PC-3 (cell line): ENCODE data around the gene ERP27. TPM values are rescaled to one million over a fixed set of nuclear protein-coding genes. Genes with fewer than 3 reads are reported as not detected.

Experiments
- ATAC-seq: fragments of 200-7000 bp; cut with Tn5 transposase; 2 replicates; pipeline ENCODE4 v1.9.1; 2020; ENCODE audit warnings: mild to moderate bottlenecking, moderate library complexity
- BruUV-seq: library from RNA; stranded (reverse); fragments of 400-500 nt; replicated peaks from 2 replicates; lab custom pipeline; 2021; lab: Mats Ljungman, UMichigan
- CTCF ChIA-PET: fragments of 300-600 bp; sonication (Branson Sonifier 250); formaldehyde crosslinking; loops from one replicate; lab custom pipeline; 2022; ENCODE audit warnings: antibody characterized with exemption; lab: Charles Lee
- POLR2A ChIA-PET: fragments of 300-600 bp; sonication (Branson Sonifier 250); formaldehyde crosslinking; loops from one replicate; lab custom pipeline; 2022; ENCODE audit warnings: antibody characterized with exemption; ENCODE audit not compliant: unreplicated experiment; lab: Charles Lee
- DNase-seq: peaks from one replicate; pipeline ENCODE4 v3.0.0-alpha.2; 2015
- H2AFZ ChIP-seq: fragments of 300-600 bp; sonication (generic); 2 replicates; pipeline ENCODE4 v1.6.0; 2016; ENCODE audit warnings: antibody characterized with exemption, low read length
- H3F3A ChIP-seq: fragments of 300-600 bp; sonication (generic); one replicate; pipeline ENCODE4 v1.6.0; 2017; ENCODE audit warnings: antibody characterized with exemption, low read length, control low read depth, mild to moderate bottlenecking; ENCODE audit not compliant: unreplicated experiment
- H3K27ac ChIP-seq: fragments of 300-600 bp; sonication (generic); 2 replicates; pipeline ENCODE4 v1.5.1; 2016; ENCODE audit warnings: mild to moderate bottlenecking, low read length
- H3K27me3 ChIP-seq: fragments of 300-600 bp; sonication (generic); 2 replicates; pipeline ENCODE4 v1.6.1; 2016; ENCODE audit warnings: low read length, mixed read lengths
- H3K36me3 ChIP-seq: fragments of 300-600 bp; sonication (generic); 2 replicates; pipeline ENCODE4 v1.6.1; 2016; ENCODE audit warnings: low read depth, mixed run types, low read length, mixed read lengths
- H3K4me1 ChIP-seq: fragments of 300-600 bp; sonication (generic); 2 replicates; pipeline ENCODE4 v1.5.1; 2016; ENCODE audit warnings: low read length; ENCODE audit not compliant: insufficient read depth
- H3K4me2 ChIP-seq: fragments of 300-600 bp; sonication (generic); 2 replicates; pipeline ENCODE4 v1.6.0; 2016; ENCODE audit warnings: low read length
- H3K4me3 ChIP-seq: fragments of 300-600 bp; sonication (generic); 2 replicates; pipeline ENCODE4 v1.5.1; 2016; ENCODE audit warnings: mild to moderate bottlenecking, low read length, mixed read lengths
- H3K79me2 ChIP-seq: fragments of 300-600 bp; sonication (generic); 2 replicates; pipeline ENCODE4 v1.6.1; 2017; ENCODE audit warnings: low read length, mixed read lengths
- H3K9ac ChIP-seq: fragments of 300-600 bp; sonication (generic); 2 replicates; pipeline ENCODE4 v1.6.0; 2016; ENCODE audit warnings: mild to moderate bottlenecking, low read length
- H3K9me2 ChIP-seq: fragments of 300-600 bp; sonication (generic); replicated peaks from 2 replicates; pipeline ENCODE4 v1.6.1; 2016; ENCODE audit warnings: mixed run types, low read length, mixed read lengths
- H3K9me3 ChIP-seq: fragments of 300-600 bp; sonication (generic); 2 replicates; pipeline ENCODE4 v1.6.1; 2016; ENCODE audit warnings: low read length, mixed read lengths
- H4K20me1 ChIP-seq: fragments of 300-600 bp; sonication (generic); 2 replicates; pipeline ENCODE4 v1.6.1; 2016; ENCODE audit warnings: low read length, mixed read lengths
- EZH2 ChIP-seq: fragments of 300-600 bp; sonication (generic); IDR thresholded peaks from one replicate; pipeline ENCODE4 v1.6.1; 2017; ENCODE audit warnings: antibody characterized with exemption, mild to moderate bottlenecking, low read length; ENCODE audit not compliant: unreplicated experiment
- EZH2phosphoT487 ChIP-seq: fragments of 300-600 bp; sonication (generic); IDR thresholded peaks from 2 replicates; pipeline ENCODE4 v1.6.1; 2018; ENCODE audit warnings: mild to moderate bottlenecking, antibody characterized with exemption, low read length, borderline replicate concordance
- intact Hi-C: fragments of 100-400 bp; cut with micrococcal nuclease; formaldehyde crosslinking; loops from 2 replicates; pipeline ENCODE4 v1.9.0; 2023
- total RNA-seq: library from RNA; depleted of rRNA; stranded (reverse); fragments of >200 nt; gene quantifications from 2 replicates; pipeline ENCODE4 v1.2.3, GENCODE V29; 2014
- TF ChIP-seq, protein P1 (sequence below): fragments of 300-600 bp; sonication (generic); conservative IDR thresholded peaks from 2 replicates; pipeline ENCODE4 v1.5.1; 2017; ENCODE audit warnings: antibody characterized with exemption, low read depth, mild to moderate bottlenecking, low read length

Gene ERP27
- total RNA-seq, 1 experiment from 2014 or later, result not detected

DNA sequence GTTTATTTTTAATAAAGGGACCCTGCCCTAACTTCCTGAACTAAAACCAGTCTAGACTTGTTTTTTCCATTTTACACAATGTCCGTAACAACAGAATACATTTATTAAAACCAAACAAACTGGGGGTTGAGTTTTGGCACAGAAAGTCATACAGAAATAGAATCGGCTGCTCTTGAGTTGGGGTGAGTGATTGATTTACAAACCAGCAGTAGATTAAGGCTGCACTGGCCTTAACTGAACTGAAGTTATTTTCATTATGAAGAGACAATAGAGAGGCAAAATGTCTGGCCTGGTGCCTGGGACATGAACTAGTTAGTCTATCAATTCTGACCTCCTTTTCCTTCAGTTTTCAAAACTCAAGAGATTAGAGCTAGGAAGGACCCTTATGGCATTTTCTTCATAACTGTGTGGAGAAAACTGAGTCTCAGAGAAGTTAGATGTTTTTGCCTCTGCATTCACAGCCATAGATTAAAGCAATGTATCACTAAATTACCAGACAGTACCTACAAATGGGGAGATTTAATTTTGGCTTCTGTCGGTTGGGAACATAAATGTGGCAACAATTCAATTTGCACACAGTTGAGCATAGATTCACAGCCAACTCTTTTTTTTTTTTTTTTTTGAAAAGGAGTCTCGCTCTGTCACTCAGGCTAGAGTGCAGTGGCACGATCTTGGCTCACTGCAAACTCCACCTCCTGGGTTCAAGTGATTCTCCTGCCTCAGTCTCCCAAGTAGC is 32.9 kb downstream of the ERP27 start:
- Histone ChIP-seq H2AFZ (peak overlapping the region; percentile 46; the same call in 1 of the 2 replicates), H3K4me1 (peaks cover 3% of the 10 kb centered on the region), H4K20me1 (no peaks in the 10 kb centered on the region), H3K27me3 (no peaks in the 10 kb centered on the region), H3K27ac (no peak overlapping the region), H3K9me2 (no peaks in the 10 kb centered on the region), H3K9ac (no peak overlapping the region), H3K4me3 (no peak overlapping the region), H3K79me2 (no peaks in the 10 kb centered on the region), H3K4me2 (no peak overlapping the region), H3K36me3 (no peaks in the 10 kb centered on the region), H3K9me3 (no peaks in the 10 kb centered on the region), H3F3A (no peaks in the 10 kb centered on the region)
- TF ChIP-seq EZH2 (no peak), EZH2phosphoT487 (no peak)
- TF ChIP-seq, protein P1, sequence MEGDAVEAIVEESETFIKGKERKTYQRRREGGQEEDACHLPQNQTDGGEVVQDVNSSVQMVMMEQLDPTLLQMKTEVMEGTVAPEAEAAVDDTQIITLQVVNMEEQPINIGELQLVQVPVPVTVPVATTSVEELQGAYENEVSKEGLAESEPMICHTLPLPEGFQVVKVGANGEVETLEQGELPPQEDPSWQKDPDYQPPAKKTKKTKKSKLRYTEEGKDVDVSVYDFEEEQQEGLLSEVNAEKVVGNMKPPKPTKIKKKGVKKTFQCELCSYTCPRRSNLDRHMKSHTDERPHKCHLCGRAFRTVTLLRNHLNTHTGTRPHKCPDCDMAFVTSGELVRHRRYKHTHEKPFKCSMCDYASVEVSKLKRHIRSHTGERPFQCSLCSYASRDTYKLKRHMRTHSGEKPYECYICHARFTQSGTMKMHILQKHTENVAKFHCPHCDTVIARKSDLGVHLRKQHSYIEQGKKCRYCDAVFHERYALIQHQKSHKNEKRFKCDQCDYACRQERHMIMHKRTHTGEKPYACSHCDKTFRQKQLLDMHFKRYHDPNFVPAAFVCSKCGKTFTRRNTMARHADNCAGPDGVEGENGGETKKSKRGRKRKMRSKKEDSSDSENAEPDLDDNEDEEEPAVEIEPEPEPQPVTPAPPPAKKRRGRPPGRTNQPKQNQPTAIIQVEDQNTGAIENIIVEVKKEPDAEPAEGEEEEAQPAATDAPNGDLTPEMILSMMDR, result no peak
- CTCF ChIA-PET, result no interaction called here
- POLR2A ChIA-PET, result no interaction called here
- intact Hi-C loops, result no loop called here
- ATAC-seq (no peak), DNase-seq (no peak)
- no TSS peak for BruUV-seq

DNA sequence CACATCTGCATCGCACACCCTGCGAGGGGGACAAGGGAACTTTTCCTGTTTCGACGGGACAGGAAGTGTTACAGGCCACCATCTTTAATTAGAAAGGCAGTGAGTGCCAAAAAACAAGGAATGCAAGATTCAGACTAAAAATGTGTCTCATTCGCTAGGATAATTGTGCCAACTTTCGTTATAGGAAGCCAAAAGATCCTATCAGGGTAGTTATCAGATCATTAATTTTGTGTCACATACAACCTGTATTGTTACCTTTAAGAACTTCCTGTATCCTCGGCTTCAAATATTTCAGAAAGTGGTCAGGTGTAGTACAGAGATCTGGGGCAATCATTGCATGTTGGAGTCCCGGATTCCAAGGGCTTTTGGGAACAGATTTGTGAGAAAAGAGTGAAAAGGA is 33.5 kb downstream of the ERP27 start:
- Histone ChIP-seq H3K4me3 (no peak overlapping the region), H2AFZ (peak overlapping the region; percentile 46; the same call in 1 of the 2 replicates), H3K27ac (no peak overlapping the region), H3K9me2 (no peaks in the 10 kb centered on the region), H3K4me1 (no peaks in the 10 kb centered on the region; the same call in 1 of the 2 replicates), H3K27me3 (no peaks in the 10 kb centered on the region), H3F3A (no peaks in the 10 kb centered on the region), H3K4me2 (no peak overlapping the region), H4K20me1 (no peaks in the 10 kb centered on the region), H3K9ac (no peak overlapping the region), H3K36me3 (no peaks in the 10 kb centered on the region), H3K9me3 (no peaks in the 10 kb centered on the region), H3K79me2 (no peaks in the 10 kb centered on the region)
- TF ChIP-seq, protein P1, result no peak
- no peak for TF ChIP-seq EZH2
- TF ChIP-seq EZH2phosphoT487, result no peak
- DNase-seq (no peak), ATAC-seq (no peak)
- ChIA-PET POLR2A (no interaction called here), CTCF (no interaction called here)
- BruUV-seq, result no TSS peak
- intact Hi-C loops, result no loop called here

DNA sequence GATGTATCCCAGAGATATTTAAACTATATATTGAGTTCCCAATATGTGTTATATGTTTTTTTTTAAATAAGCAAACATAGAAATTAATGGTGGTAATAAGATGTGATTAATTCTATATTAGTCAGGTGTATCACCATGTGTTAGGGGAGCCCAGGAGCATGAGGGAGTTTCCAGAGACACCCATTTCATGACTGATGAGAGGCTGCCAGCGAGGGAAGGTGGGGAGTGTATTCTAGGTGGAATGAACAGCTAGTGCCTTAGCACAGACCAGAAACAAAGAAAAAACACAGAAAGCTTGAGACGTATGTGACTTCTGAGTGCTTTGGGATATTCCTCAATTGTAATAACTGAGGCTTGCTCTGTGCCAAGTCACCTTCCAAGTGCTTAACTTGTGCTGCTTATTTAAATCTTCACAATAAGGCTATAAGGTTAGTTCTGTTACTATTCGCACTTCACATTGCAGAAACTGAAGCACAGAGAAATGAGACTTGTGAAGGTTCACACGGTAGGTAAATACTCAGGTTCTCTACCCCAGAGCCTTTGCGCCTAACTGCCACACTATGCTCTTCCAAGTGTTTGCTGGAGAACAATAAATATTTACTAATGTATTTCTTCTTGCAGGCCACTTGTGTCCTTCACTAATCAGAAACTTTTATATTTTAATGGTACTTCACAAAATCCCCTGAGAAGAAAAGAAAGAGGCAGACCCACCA is 34.8 kb downstream of the ERP27 start:
- ATAC-seq, result no peak
- ChIA-PET CTCF (no interaction called here), POLR2A (no interaction called here)

More for the DNA sequence above, 34.8 kb downstream of the ERP27 start:
- Histone ChIP-seq H3K4me1 (no peaks in the 10 kb centered on the region), H2AFZ (no peak overlapping the region), H4K20me1 (no peaks in the 10 kb centered on the region), H3K79me2 (no peaks in the 10 kb centered on the region), H3K9me3 (no peaks in the 10 kb centered on the region), H3K4me3 (no peak overlapping the region), H3F3A (no peaks in the 10 kb centered on the region), H3K9me2 (no peaks in the 10 kb centered on the region), H3K27me3 (no peaks in the 10 kb centered on the region), H3K36me3 (no peaks in the 10 kb centered on the region), H3K27ac (no peak overlapping the region), H3K4me2 (no peak overlapping the region), H3K9ac (no peak overlapping the region)
- no TSS peak for BruUV-seq
- TF ChIP-seq EZH2 (no peak), EZH2phosphoT487 (no peak)
- TF ChIP-seq, protein P1, result no peak
- intact Hi-C loops, result no loop called here
- no peak for DNase-seq
